SK-N-MC (cell line): ENCODE data around the gene PRR18.

ENCODE experiments used
- EZH2 ChIP-seq: fragments of 200-600 bp; sonication (generic); IDR thresholded peaks from one replicate; pipeline ENCODE4 v1.6.1; 2017; ENCODE audit warnings: antibody characterized with exemption
- FOXP2 ChIP-seq: optimal IDR thresholded peaks from 2 replicates; pipeline ENCODE3; 2011; ENCODE audit warnings: mild to moderate bottlenecking, moderate library complexity; ENCODE audit not compliant: insufficient read depth; ENCODE audit errors: extremely low read length, control extremely low read depth
- POLR2AphosphoS5 ChIP-seq: IDR thresholded peaks from 2 replicates; pipeline ENCODE4 v1.6.1; 2012; ENCODE audit warnings: mild to moderate bottlenecking, low read depth, low read length, borderline replicate concordance

GRCh38 chr6:166308769-166309589 is 787 bp upstream of the PRR18 start:
- TF ChIP-seq EZH2 (no peak), POLR2AphosphoS5 (no peak), FOXP2 (no peak)
